HCT116 (cell line): Measurements from ENCODE around the gene APBB2. TPM values are rescaled to one million over a fixed set of nuclear protein-coding genes. Genes with fewer than 3 reads are reported as not detected.

Experiments
- ATAC-seq: fragments of 200-7000 bp; cut with Tn5 transposase; 2 replicates; pipeline ENCODE4 v1.9.1; 2020; ENCODE audit warnings: mild to moderate bottlenecking, moderate library complexity
- BruUV-seq: library from RNA; stranded (reverse); fragments of 400-500 nt; replicated peaks from 2 replicates; lab custom pipeline; 2021; lab: Mats Ljungman, UMichigan
- CTCF ChIA-PET: fragments of 300-600 bp; sonication (Branson Sonifier 250); formaldehyde crosslinking; loops from one replicate; lab custom pipeline; 2021; ENCODE audit warnings: antibody characterized with exemption; lab: Charles Lee
- POLR2A ChIA-PET: fragments of 300-600, 350-600 bp; sonication (Branson Sonifier 250); formaldehyde crosslinking; loops from one replicate; lab custom pipeline; 2021; ENCODE audit warnings: antibody characterized with exemption; lab: Charles Lee
- RAD21 ChIA-PET, 2 experiments: fragments of 300-600 bp; sonication (Branson Sonifier 250); formaldehyde crosslinking; loops; one replicate each; lab custom pipeline; 2023; ENCODE audit warnings: low total read pairs in 2 of 2; ENCODE audit not compliant: uncharacterized antibody in 2 of 2, unreplicated experiment in 2 of 2, low non-redundant PET in 1 of 2; lab: Charles Lee
- DNase-seq: peaks from one replicate; pipeline ENCODE4 v3.0.0-alpha.2; 2010; ENCODE audit warnings: low read depth, low spot score
- H2AFZ ChIP-seq: fragments of 200-600 bp; shearing (Covaris generic), sonication (generic); 2 replicates; pipeline ENCODE4 v1.6.1; 2017; ENCODE audit warnings: low read depth, mixed run types, mixed read lengths, antibody characterized with exemption, low read length; ENCODE audit not compliant: poor library complexity, severe bottlenecking
- H3K27ac ChIP-seq: 2 replicates; pipeline ENCODE4 v1.5.1; 2012; ENCODE audit warnings: low read depth, low read length
- H3K27me3 ChIP-seq: fragments of 200-600 bp; sonication (generic); 2 replicates; pipeline ENCODE4 v1.6.1; 2016; ENCODE audit warnings: mixed run types, low read length, mixed read lengths; ENCODE audit not compliant: insufficient read depth
- H3K36me3 ChIP-seq, 2 experiments: fragments of 200-500 bp in 1 of 2; fragments of 200-600 bp in 1 of 2; sonication (Bioruptor generic) in 1 of 2; sonication (generic) in 1 of 2; 2 replicates each; pipeline versions ENCODE4 v1.5.1 to v1.6.1; 2014 to 2016; ENCODE audit warnings: low read length in 2 of 2, inconsistent platforms in 1 of 2, mixed read lengths in 1 of 2, mixed run types in 1 of 2; ENCODE audit not compliant: insufficient read depth in 2 of 2, control insufficient read depth in 1 of 2
- H3K4me1 ChIP-seq, 2 experiments: fragments of 200-600 bp in 1 of 2; sonication (generic) in 1 of 2; 2 replicates each; pipeline versions ENCODE4 v1.5.1 to v1.6.1; 2012 to 2017; ENCODE audit warnings: low read length in 2 of 2, inconsistent platforms in 1 of 2, mild to moderate bottlenecking in 1 of 2, mixed read lengths in 1 of 2, mixed run types in 1 of 2, moderate library complexity in 1 of 2; ENCODE audit not compliant: insufficient read depth in 2 of 2, control insufficient read depth in 1 of 2
- H3K4me2 ChIP-seq: fragments of 200-600 bp; sonication (generic); 2 replicates; pipeline ENCODE4 v1.6.1; 2017; ENCODE audit warnings: mixed run types, low read length, mixed read lengths
- H3K4me3 ChIP-seq, 2 experiments: fragments of 200-600 bp in 1 of 2; sonication (generic) in 1 of 2; replicated peaks in 1 of 2; 2 replicates each; pipeline ENCODE4 v1.5.1; 2011 to 2016; ENCODE audit warnings: low read length in 2 of 2, control low read depth in 1 of 2, low read depth in 1 of 2, mild to moderate bottlenecking in 1 of 2, mixed read lengths in 1 of 2, mixed run types in 1 of 2
- H3K79me2 ChIP-seq: fragments of 200-600 bp; sonication (generic); 2 replicates; pipeline ENCODE4 v1.6.1; 2017; ENCODE audit warnings: mild to moderate bottlenecking, mixed run types, low read length, moderate library complexity, mixed read lengths; ENCODE audit not compliant: insufficient read depth
- H3K9ac ChIP-seq: fragments of 200-600 bp; sonication (generic); 2 replicates; pipeline ENCODE4 v1.6.1; 2016; ENCODE audit warnings: low read length, mixed read lengths
- H3K9me2 ChIP-seq: fragments of 200-600 bp; sonication (generic), shearing (Covaris generic); 2 replicates; pipeline ENCODE4 v1.6.1; 2017; ENCODE audit warnings: mixed run types, mild to moderate bottlenecking, moderate library complexity; ENCODE audit not compliant: insufficient read depth
- H3K9me3 ChIP-seq, 2 experiments: fragments of 200-500 bp in 1 of 2; fragments of 200-600 bp in 1 of 2; sonication (Bioruptor generic) in 1 of 2; sonication (generic) in 1 of 2; 2 replicates each; pipeline ENCODE4 v1.6.1; 2014 to 2017; ENCODE audit warnings: low read length in 2 of 2, mixed read lengths in 2 of 2, inconsistent platforms in 1 of 2, low read depth in 1 of 2, mild to moderate bottlenecking in 1 of 2, mixed run types in 1 of 2, moderate library complexity in 1 of 2; ENCODE audit not compliant: control insufficient read depth in 1 of 2, insufficient read depth in 1 of 2
- H4K20me1 ChIP-seq: fragments of 200-600 bp; sonication (generic), shearing (Covaris generic); 2 replicates; pipeline ENCODE4 v1.6.1; 2017; ENCODE audit warnings: mixed run types, mild to moderate bottlenecking, moderate library complexity; ENCODE audit not compliant: insufficient read depth
- CBX3 ChIP-seq: IDR thresholded peaks from 2 replicates; pipeline ENCODE4 v1.6.1; 2012; ENCODE audit warnings: low read depth
- EGR1 ChIP-seq: IDR thresholded peaks from 2 replicates; pipeline ENCODE4 v1.6.1; 2012; ENCODE audit warnings: low read depth
- ELF1 ChIP-seq: IDR thresholded peaks from 2 replicates; pipeline ENCODE4 v1.6.1; 2012; ENCODE audit warnings: low read depth, borderline replicate concordance
- EZH2 ChIP-seq: fragments of 200-600 bp; sonication (generic); IDR thresholded peaks from 2 replicates; pipeline ENCODE4 v1.6.1; 2017; ENCODE audit warnings: antibody characterized with exemption, mixed run types
- EZH2phosphoT487 ChIP-seq: fragments of 200-600 bp; IDR thresholded peaks from 2 replicates; pipeline ENCODE4 v1.6.1; 2018; ENCODE audit warnings: antibody characterized with exemption, borderline replicate concordance
- FOSL1 ChIP-seq: IDR thresholded peaks from 2 replicates; pipeline ENCODE4 v1.6.1; 2012; ENCODE audit warnings: low read depth
- JUND ChIP-seq: IDR thresholded peaks from 2 replicates; pipeline ENCODE4 v1.6.1; 2012
- POLR2A ChIP-seq: IDR thresholded peaks from 2 replicates; pipeline ENCODE4 v1.7.0; 2011; ENCODE audit warnings: borderline replicate concordance; ENCODE audit not compliant: insufficient read depth, insufficient read length; ENCODE audit errors: extremely low read depth
- POLR2AphosphoS5 ChIP-seq: IDR thresholded peaks from 2 replicates; pipeline ENCODE4 v1.6.1; 2011; ENCODE audit warnings: mild to moderate bottlenecking, low read depth, low read length, moderate library complexity
- RAD21 ChIP-seq: IDR thresholded peaks from 2 replicates; pipeline ENCODE4 v1.6.1; 2012; ENCODE audit warnings: low read depth, mild to moderate bottlenecking
- SIN3A ChIP-seq: IDR thresholded peaks from 2 replicates; pipeline ENCODE4 v1.6.1; 2012; ENCODE audit warnings: low read depth
- SP1 ChIP-seq: IDR thresholded peaks from 2 replicates; pipeline ENCODE4 v1.6.1; 2012; ENCODE audit warnings: low read depth
- TCF7L2 ChIP-seq: IDR thresholded peaks from 2 replicates; pipeline ENCODE4 v1.7.0; 2011; ENCODE audit warnings: borderline replicate concordance, inconsistent platforms; ENCODE audit not compliant: insufficient read depth, insufficient read length; ENCODE audit errors: extremely low read depth
- ZNF274 ChIP-seq: fragments of 200-500 bp; sonication (Bioruptor generic); IDR thresholded peaks from 2 replicates; pipeline ENCODE4 v1.6.1; 2014; ENCODE audit warnings: mild to moderate bottlenecking, low read depth, low read length, inconsistent platforms
- intact Hi-C: fragments of 100-400 bp; cut with micrococcal nuclease; formaldehyde crosslinking; loops from 2 replicates; pipeline ENCODE4 v1.10.0; 2022
- total RNA-seq: library from RNA; stranded (reverse); gene quantifications from one replicate; pipeline ENCODE4 v1.2.1, GENCODE V29; 2021; ENCODE audit not compliant: unreplicated experiment
- TF ChIP-seq, protein P1 (sequence below), 3 experiments: fragments of 200-600 bp in 1 of 3; sonication (generic) in 1 of 3; IDR thresholded peaks in 2 of 3; conservative IDR thresholded peaks in 1 of 3; 2 replicates each; pipeline ENCODE4 v1.5.1; 2012 to 2017; ENCODE audit warnings: low read depth in 2 of 3, low read length in 2 of 3, antibody characterized with exemption in 1 of 3, borderline replicate concordance in 1 of 3, control low read depth in 1 of 3, mild to moderate bottlenecking in 1 of 3, mixed read lengths in 1 of 3, mixed run types in 1 of 3, moderate library complexity in 1 of 3; ENCODE audit not compliant: insufficient read depth in 1 of 3

The APBB2 gene
- total RNA-seq, 1 experiment from 2014 or later = 72.5 TPM

- TF ChIP-seq, protein P1, sequence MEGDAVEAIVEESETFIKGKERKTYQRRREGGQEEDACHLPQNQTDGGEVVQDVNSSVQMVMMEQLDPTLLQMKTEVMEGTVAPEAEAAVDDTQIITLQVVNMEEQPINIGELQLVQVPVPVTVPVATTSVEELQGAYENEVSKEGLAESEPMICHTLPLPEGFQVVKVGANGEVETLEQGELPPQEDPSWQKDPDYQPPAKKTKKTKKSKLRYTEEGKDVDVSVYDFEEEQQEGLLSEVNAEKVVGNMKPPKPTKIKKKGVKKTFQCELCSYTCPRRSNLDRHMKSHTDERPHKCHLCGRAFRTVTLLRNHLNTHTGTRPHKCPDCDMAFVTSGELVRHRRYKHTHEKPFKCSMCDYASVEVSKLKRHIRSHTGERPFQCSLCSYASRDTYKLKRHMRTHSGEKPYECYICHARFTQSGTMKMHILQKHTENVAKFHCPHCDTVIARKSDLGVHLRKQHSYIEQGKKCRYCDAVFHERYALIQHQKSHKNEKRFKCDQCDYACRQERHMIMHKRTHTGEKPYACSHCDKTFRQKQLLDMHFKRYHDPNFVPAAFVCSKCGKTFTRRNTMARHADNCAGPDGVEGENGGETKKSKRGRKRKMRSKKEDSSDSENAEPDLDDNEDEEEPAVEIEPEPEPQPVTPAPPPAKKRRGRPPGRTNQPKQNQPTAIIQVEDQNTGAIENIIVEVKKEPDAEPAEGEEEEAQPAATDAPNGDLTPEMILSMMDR (IDR thresholded peaks at IDR 0.05 in 2 of 3, conservative IDR thresholded peaks at IDR 0.05 in 1 of 3; ENCODE audit: borderline replicate concordance in 1 of 3, insufficient read depth in 1 of 3, low read depth in 2 of 3, low read length in 2 of 3) = no peak
- TF ChIP-seq JUND (no peak), RAD21 (no peak), FOSL1 (no peak), POLR2AphosphoS5 (no peak; the same call in 1 of the 2 replicates), ZNF274 (no peak), POLR2A (no peak), CBX3 (no peak), TCF7L2 (no peak), ELF1 (no peak)
- TF ChIP-seq, all 23 proteins: peak for 0
Observed at GRCh38 chr4:41215969-41216293, 1.6 kb upstream of the APBB2 start (continued).

DNA sequence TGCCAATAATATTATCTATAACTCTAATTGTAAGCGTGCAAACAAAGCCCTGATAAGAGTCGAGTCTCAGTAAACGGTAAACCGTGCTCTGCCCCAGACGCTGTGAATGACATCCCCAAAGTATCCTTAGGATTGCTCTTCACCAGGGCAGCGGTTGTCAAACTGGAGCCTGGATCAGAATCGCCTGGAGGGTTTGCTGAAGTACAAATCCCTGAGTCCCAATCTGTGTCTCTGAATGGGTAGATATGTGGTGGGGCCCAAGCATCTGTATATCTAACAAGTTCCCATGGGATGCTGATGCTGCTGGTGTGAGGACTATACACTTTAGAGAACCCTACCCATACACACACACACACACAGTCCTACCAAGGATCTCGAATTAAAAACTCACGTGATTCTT lies 813 bp upstream of the APBB2 start:
- ATAC-seq (no peak), DNase-seq (no peak)
- H3K4me3 ChIP-seq = peak overlapping the region; percentile 69 to 80
- peaks cover 39% of the 10 kb centered on the region for H3K79me2 ChIP-seq
- H3K4me2 ChIP-seq = peak overlapping the region; percentile 87
- no peak overlapping the region for H2AFZ ChIP-seq
- H3K27ac ChIP-seq = peak overlapping the region; percentile 80; the same call in 1 of the 2 replicates
- peak overlapping the region; percentile 76; the same call in 1 of the 2 replicates for H3K9ac ChIP-seq
- TF ChIP-seq EGR1 (no peak), EZH2 (no peak), POLR2A (no peak), CBX3 (no peak), TCF7L2 (no peak), RAD21 (no peak), ELF1 (no peak), SIN3A (no peak), EZH2phosphoT487 (no peak), SP1 (no peak)
- TF ChIP-seq, protein P1 (IDR thresholded peaks at IDR 0.05 in 2 of 3, conservative IDR thresholded peaks at IDR 0.05 in 1 of 3; ENCODE audit: borderline replicate concordance in 1 of 3, insufficient read depth in 1 of 3, low read depth in 2 of 3, low read length in 2 of 3) = no peak
- no peaks in the 10 kb centered on the region for H3K36me3 ChIP-seq
- no peaks in the 10 kb centered on the region for H4K20me1 ChIP-seq
- intact Hi-C loops = loop anchor here (10.0 kb wide), 1 partner anchor 480 kb away; no protein-coding TSS in a partner anchor
- H3K9me2 ChIP-seq = no peaks in the 10 kb centered on the region
- peaks cover 27 to 47% of the 10 kb centered on the region in 2 experiments for H3K4me1 ChIP-seq
- ChIA-PET RAD21 (interaction anchor here (0.7 to 1.5 kb wide), 4 partner anchors 233 to 291 kb away, joined by 3 read pairs; no protein-coding TSS in a partner anchor), POLR2A (interaction anchor here (1.3 to 1.7 kb wide), 3 partner anchors 11 to 239 kb away, joined by 5 to 10 read pairs (median 6); no protein-coding TSS in a partner anchor), CTCF (interaction anchor here (1.2 to 2.2 kb wide), 6 partner anchors 55 to 297 kb away, joined by 6 to 27 read pairs (median 10); no protein-coding TSS in a partner anchor)
- no peaks in the 10 kb centered on the region for H3K27me3 ChIP-seq
- H3K9me3 ChIP-seq = no peaks in the 10 kb centered on the region
- no TSS peak for BruUV-seq
